Measurements from ENCODE around the gene KLHL25. TPM values are rescaled to one million over a fixed set of nuclear protein-coding genes. Genes with fewer than 3 reads are reported as not detected.

Gene KLHL25
- polyA plus RNA-seq, 2 of the 4 experiments (the other 2 are of a cell fraction), result 3.2 to 6.1 TPM

- ATAC-seq, result no peak
- ChIA-PET CTCF (interaction anchor here (0.6 to 9.8 kb wide), 9 partner anchors 9 to 38 kb away, joined by 3 to 63 read pairs (median 3); no protein-coding TSS in a partner anchor), POLR2A (no interaction called here)
- Histone ChIP-seq H3K4me1 (no peaks in the 10 kb centered on the region), H3K9me3 (no peaks in the 10 kb centered on the region), H3K4me2 (no peak overlapping the region), H3K27ac (no peak overlapping the region), H3K4me3 (no peak overlapping the region)
- WGBS (ENCODE audit: missing lambda C conversion rate), result 93% methylated on average over 1 of the region's 1 CpG
- TF ChIP-seq, protein P1, sequence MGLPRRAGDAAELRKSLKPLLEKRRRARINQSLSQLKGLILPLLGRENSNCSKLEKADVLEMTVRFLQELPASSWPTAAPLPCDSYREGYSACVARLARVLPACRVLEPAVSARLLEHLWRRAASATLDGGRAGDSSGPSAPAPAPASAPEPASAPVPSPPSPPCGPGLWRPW (IDR thresholded peaks at IDR 0.05), result no peak
- TF ChIP-seq POLR2A (IDR thresholded peaks at IDR 0.05; ENCODE audit: low read length) (no peak), RARB (CRISPR knock-in tag; IDR thresholded peaks at IDR 0.05) (no peak)
- no peak for FAIRE-seq
- no peak for DNase-seq (ENCODE audit: low read depth in 1 of 2, low spot score in 1 of 2)
These were observed 33.4 kb upstream of the KLHL25 start for GRCh38 chr15:85828126-85828525.

GRCh38 chr15:85826756-85827515 lies 32.2 kb upstream of the KLHL25 start:
- FAIRE-seq (no peak), DNase-seq (ENCODE audit: low read depth in 1 of 2, low spot score in 1 of 2) (no peak), ATAC-seq (no peak)
- CTCF ChIA-PET, result interaction anchor here (0.7 to 9.8 kb wide), 12 partner anchors 10 to 339 kb away, joined by 3 to 63 read pairs (median 3); no protein-coding TSS in a partner anchor
- Histone ChIP-seq H3K9me3 (no peaks in the 10 kb centered on the region), H3K4me2 (no peak overlapping the region), H3K4me1 (no peaks in the 10 kb centered on the region), H3K27ac (no peak overlapping the region), H3K4me3 (no peak overlapping the region)
- TF ChIP-seq HDAC2 (IDR thresholded peaks at IDR 0.05) (no peak), KDM1A (IDR thresholded peaks at IDR 0.05; ENCODE audit: low read depth) (no peak)
- WGBS (ENCODE audit: missing lambda C conversion rate), result 44% methylated on average over 7 of the region's 7 CpGs
- POLR2A ChIA-PET, result no interaction called here

- no peak for TF ChIP-seq ZNF302 (CRISPR knock-in tag; IDR thresholded peaks at IDR 0.05)
- TF ChIP-seq, protein P1 (IDR thresholded peaks at IDR 0.05), result no peak
- no peak for TF ChIP-seq GATA3 (IDR thresholded peaks at IDR 0.05; ENCODE audit: borderline replicate concordance)
- TF ChIP-seq KDM1A (IDR thresholded peaks at IDR 0.05; ENCODE audit: low read depth), result no peak
- no peak for TF ChIP-seq EHF (CRISPR knock-in tag; IDR thresholded peaks at IDR 0.05)
- no peak for TF ChIP-seq ZC3H11A (IDR thresholded peaks at IDR 0.05)
- no peak for TF ChIP-seq HOXB13 (CRISPR knock-in tag; IDR thresholded peaks at IDR 0.05; ENCODE audit: low read depth)
- TF ChIP-seq KDM5A (IDR thresholded peaks at IDR 0.05), result no peak
- no peak for TF ChIP-seq TFCP2L1 (CRISPR knock-in tag; IDR thresholded peaks at IDR 0.05)
- TF ChIP-seq SREBF2 (IDR thresholded peaks at IDR 0.05), result no peak
- TF ChIP-seq FOSB (CRISPR knock-in tag; IDR thresholded peaks at IDR 0.05), result no peak
- no peak for TF ChIP-seq CBX2 (IDR thresholded peaks at IDR 0.05; ENCODE audit: borderline replicate concordance, low read depth)
- TF ChIP-seq POLR2A (IDR thresholded peaks at IDR 0.05; ENCODE audit: low read length), result no peak
- TF ChIP-seq HDAC2 (IDR thresholded peaks at IDR 0.05), result no peak
- TF ChIP-seq PHF8 (IDR thresholded peaks at IDR 0.05; ENCODE audit: borderline replicate concordance, low read depth), result no peak
- no peak for TF ChIP-seq MAX (IDR thresholded peaks at IDR 0.05)
- Histone ChIP-seq H3K4me1 (no peaks in the 10 kb centered on the region), H3K27ac (no peak overlapping the region), H3K4me2 (no peak overlapping the region), H3K9me3 (no peaks in the 10 kb centered on the region), H3K4me3 (no peak overlapping the region)
- ChIA-PET CTCF (interaction anchor here (0.9 to 9.8 kb wide), 6 partner anchors 12 to 337 kb away, joined by 3 to 63 read pairs (median 4); no protein-coding TSS in a partner anchor), POLR2A (no interaction called here)
- no peak for FAIRE-seq
- no peak for DNase-seq (ENCODE audit: low read depth in 1 of 2, low spot score in 1 of 2)
- 21% methylated on average over 2 of the region's 2 CpGs for WGBS (ENCODE audit: missing lambda C conversion rate)
- no peak for ATAC-seq
These were observed 31.0 kb upstream of the KLHL25 start for GRCh38 chr15:85825719-85826118.

DNA sequence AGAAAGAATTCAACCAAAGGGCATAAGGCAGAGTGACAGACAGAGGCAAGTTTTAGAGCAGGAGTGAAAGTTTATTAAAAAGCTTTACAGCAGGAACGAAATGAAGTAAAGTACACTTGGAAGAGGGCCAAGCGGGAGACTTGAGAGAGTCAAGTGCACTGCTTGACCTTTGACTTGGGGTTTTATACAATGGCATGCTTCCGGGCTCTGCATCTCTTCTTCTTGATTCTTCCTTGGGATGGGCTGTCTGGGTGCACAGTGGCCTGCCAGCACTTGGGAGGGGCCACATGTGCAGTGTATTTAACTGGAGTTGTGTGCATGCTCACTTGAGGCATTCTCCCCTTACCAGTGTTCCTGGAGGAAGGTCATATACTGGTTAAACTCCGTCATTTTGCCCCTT lies 30.4 kb upstream of the KLHL25 start:
- FAIRE-seq, result no peak
- no peaks in the 10 kb centered on the region for H3K4me1 ChIP-seq

More for the DNA sequence above, 30.4 kb upstream of the KLHL25 start:
- Histone ChIP-seq H3K4me2 (no peak overlapping the region), H3K4me3 (no peak overlapping the region), H3K9me3 (no peaks in the 10 kb centered on the region), H3K27ac (no peak overlapping the region)
- ATAC-seq (no peak), DNase-seq (ENCODE audit: low read depth in 1 of 2, low spot score in 1 of 2) (no peak)
- ChIA-PET POLR2A (no interaction called here), CTCF (interaction anchor here (1.7 to 9.8 kb wide), 2 partner anchors 16 to 30 kb away, joined by 4 to 63 read pairs; no protein-coding TSS in a partner anchor)
- 55% methylated on average over 4 of the region's 4 CpGs for WGBS (ENCODE audit: missing lambda C conversion rate)
- TF ChIP-seq ZNF302 (CRISPR knock-in tag; IDR thresholded peaks at IDR 0.05), result no peak
- TF ChIP-seq, protein P2, sequence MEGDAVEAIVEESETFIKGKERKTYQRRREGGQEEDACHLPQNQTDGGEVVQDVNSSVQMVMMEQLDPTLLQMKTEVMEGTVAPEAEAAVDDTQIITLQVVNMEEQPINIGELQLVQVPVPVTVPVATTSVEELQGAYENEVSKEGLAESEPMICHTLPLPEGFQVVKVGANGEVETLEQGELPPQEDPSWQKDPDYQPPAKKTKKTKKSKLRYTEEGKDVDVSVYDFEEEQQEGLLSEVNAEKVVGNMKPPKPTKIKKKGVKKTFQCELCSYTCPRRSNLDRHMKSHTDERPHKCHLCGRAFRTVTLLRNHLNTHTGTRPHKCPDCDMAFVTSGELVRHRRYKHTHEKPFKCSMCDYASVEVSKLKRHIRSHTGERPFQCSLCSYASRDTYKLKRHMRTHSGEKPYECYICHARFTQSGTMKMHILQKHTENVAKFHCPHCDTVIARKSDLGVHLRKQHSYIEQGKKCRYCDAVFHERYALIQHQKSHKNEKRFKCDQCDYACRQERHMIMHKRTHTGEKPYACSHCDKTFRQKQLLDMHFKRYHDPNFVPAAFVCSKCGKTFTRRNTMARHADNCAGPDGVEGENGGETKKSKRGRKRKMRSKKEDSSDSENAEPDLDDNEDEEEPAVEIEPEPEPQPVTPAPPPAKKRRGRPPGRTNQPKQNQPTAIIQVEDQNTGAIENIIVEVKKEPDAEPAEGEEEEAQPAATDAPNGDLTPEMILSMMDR (IDR thresholded peaks at IDR 0.05), result no peak
- no peak for TF ChIP-seq BCL3 (IDR thresholded peaks at IDR 0.05)
- no peak for TF ChIP-seq EP300 (IDR thresholded peaks at IDR 0.05)
- no peak for TF ChIP-seq ELK1 (IDR thresholded peaks at IDR 0.05; ENCODE audit: low read depth, low read length)
- TF ChIP-seq ZSCAN20 (CRISPR knock-in tag; IDR thresholded peaks at IDR 0.05), result no peak
- TF ChIP-seq CHD2 (IDR thresholded peaks at IDR 0.05; ENCODE audit: low read length, partially characterized antibody), result no peak
- TF ChIP-seq CEBPB (IDR thresholded peaks at IDR 0.05), result no peak
- no peak for TF ChIP-seq MYC (IDR thresholded peaks at IDR 0.05; ENCODE audit: borderline replicate concordance, low read length)

All from A549 (cell line).